H9 (cell line): Measurements from ENCODE around the gene MAPK11. TPM values are rescaled to one million over a fixed set of nuclear protein-coding genes. Genes with fewer than 3 reads are reported as not detected.

Source experiments
- DNase-seq: peaks from one replicate; pipeline ENCODE4 v3.0.0-alpha.2; 2017
- H2AFZ ChIP-seq: one replicate; pipeline ENCODE4 v1.6.1; 2013; ENCODE audit warnings: mild to moderate bottlenecking, low read length, control low read depth, moderate library complexity
- H2AK5ac ChIP-seq: 2 replicates; pipeline ENCODE4 v1.6.1; 2013; ENCODE audit warnings: low read length, control low read depth, mixed read lengths; ENCODE audit not compliant: insufficient read length
- H2BK120ac ChIP-seq: one replicate; pipeline ENCODE4 v1.6.1; 2013; ENCODE audit warnings: low read depth, mild to moderate bottlenecking, low read length, control low read depth, inconsistent platforms; ENCODE audit not compliant: poor library complexity, severe bottlenecking
- H2BK12ac ChIP-seq: 2 replicates; pipeline ENCODE4 v1.6.1; 2013; ENCODE audit warnings: low read length, control low read depth, mixed read lengths, low read depth; ENCODE audit not compliant: insufficient read length
- H2BK15ac ChIP-seq: 2 replicates; pipeline ENCODE4 v1.6.1; 2013; ENCODE audit warnings: low read depth, low read length, control low read depth
- H2BK20ac ChIP-seq: one replicate; pipeline ENCODE4 v1.6.1; 2013; ENCODE audit warnings: low read depth, mild to moderate bottlenecking, low read length, control low read depth, inconsistent platforms; ENCODE audit not compliant: poor library complexity, severe bottlenecking
- H2BK5ac ChIP-seq: 2 replicates; pipeline ENCODE4 v1.6.1; 2013; ENCODE audit warnings: low read length, control low read depth, mixed read lengths; ENCODE audit not compliant: insufficient read length
- H3K14ac ChIP-seq: 2 replicates; pipeline ENCODE4 v1.6.1; 2013; ENCODE audit warnings: low read length, control low read depth; ENCODE audit not compliant: insufficient read depth
- H3K18ac ChIP-seq: 2 replicates; pipeline ENCODE4 v1.6.1; 2013; ENCODE audit warnings: low read depth, mild to moderate bottlenecking, mixed read lengths, low read length, control low read depth; ENCODE audit not compliant: insufficient read length
- H3K23ac ChIP-seq: 2 replicates; pipeline ENCODE4 v1.6.1; 2013; ENCODE audit warnings: low read length, control low read depth, mixed read lengths, low read depth; ENCODE audit not compliant: insufficient read length
- H3K23me2 ChIP-seq: 2 replicates; pipeline ENCODE4 v1.6.1; 2013; ENCODE audit warnings: low read depth, mild to moderate bottlenecking, mixed read lengths, low read length, control low read depth; ENCODE audit not compliant: insufficient read length, poor library complexity, severe bottlenecking
- H3K27ac ChIP-seq: 2 replicates; pipeline ENCODE4 v1.5.1; 2013; ENCODE audit warnings: low read length, control low read depth, mixed read lengths, low read depth; ENCODE audit not compliant: insufficient read length
- H3K27me3 ChIP-seq: 2 replicates; pipeline ENCODE4 v1.6.1; 2013; ENCODE audit warnings: low read length, control low read depth, inconsistent platforms; ENCODE audit not compliant: insufficient read depth
- H3K4ac ChIP-seq: 2 replicates; pipeline ENCODE4 v1.6.1; 2013; ENCODE audit warnings: low read depth, mild to moderate bottlenecking, control low read depth, inconsistent platforms, low read length, moderate library complexity
- H3K4me1 ChIP-seq: 2 replicates; pipeline ENCODE4 v1.6.1; 2013; ENCODE audit warnings: low read length, control low read depth, inconsistent platforms; ENCODE audit not compliant: insufficient read depth
- H3K4me2 ChIP-seq: 2 replicates; pipeline ENCODE4 v1.6.1; 2013; ENCODE audit warnings: low read length, control low read depth, mixed read lengths; ENCODE audit not compliant: insufficient read length, insufficient read depth
- H3K56ac ChIP-seq: 2 replicates; pipeline ENCODE4 v1.6.1; 2013; ENCODE audit warnings: low read depth, mild to moderate bottlenecking, mixed read lengths, low read length, control low read depth; ENCODE audit not compliant: insufficient read length
- H3K79me1 ChIP-seq: 2 replicates; pipeline ENCODE4 v1.6.1; 2013; ENCODE audit warnings: low read depth, mild to moderate bottlenecking, moderate library complexity, low read length, control low read depth, inconsistent platforms; ENCODE audit not compliant: insufficient read depth, poor library complexity, severe bottlenecking
- H3K79me2 ChIP-seq: 2 replicates; pipeline ENCODE4 v1.6.1; 2013; ENCODE audit warnings: low read length, control low read depth, inconsistent platforms; ENCODE audit not compliant: insufficient read depth
- H3K9ac ChIP-seq: 2 replicates; pipeline ENCODE4 v1.6.1; 2013; ENCODE audit warnings: low read length, control low read depth, mixed read lengths; ENCODE audit not compliant: insufficient read length; ENCODE audit errors: extremely low read depth
- H3K9me3 ChIP-seq: one replicate; pipeline ENCODE4 v1.6.1; 2013; ENCODE audit warnings: low read depth, low read length, inconsistent platforms; ENCODE audit not compliant: control insufficient read depth
- H3T11ph ChIP-seq: one replicate; pipeline ENCODE4 v1.6.1; 2013; ENCODE audit warnings: mild to moderate bottlenecking, low read length, control low read depth, inconsistent platforms
- H4K20me1 ChIP-seq: one replicate; pipeline ENCODE4 v1.6.1; 2013; ENCODE audit not compliant: control insufficient read depth, insufficient read length, insufficient read depth
- H4K5ac ChIP-seq: 2 replicates; pipeline ENCODE4 v1.6.1; 2013; ENCODE audit warnings: low read depth, mild to moderate bottlenecking, mixed read lengths, low read length, control low read depth; ENCODE audit not compliant: insufficient read length
- H4K8ac ChIP-seq: replicated peaks from 2 replicates; pipeline ENCODE4 v1.6.1; 2013; ENCODE audit warnings: low read length, control low read depth, mixed read lengths, low read depth; ENCODE audit not compliant: insufficient read length
- H4K91ac ChIP-seq: 2 replicates; pipeline ENCODE4 v1.6.1; 2013; ENCODE audit warnings: low read depth, mild to moderate bottlenecking, moderate library complexity, mixed read lengths, low read length, control low read depth; ENCODE audit not compliant: insufficient read length
- H3K27ac Mint-ChIP-seq, 3 experiments: 2 replicates in 2 of 3; 3 replicates in 1 of 3; pipeline ENCODE4 v1.8.0; 2020 to 2021; ENCODE audit warnings: mixed read lengths in 3 of 3, mild to moderate bottlenecking in 1 of 3, moderate library complexity in 1 of 3
- H3K27me3 Mint-ChIP-seq: 2 replicates; pipeline ENCODE4 v1.8.0; 2021; ENCODE audit warnings: low read depth, mild to moderate bottlenecking, moderate library complexity, mixed read lengths
- H3K36me3 Mint-ChIP-seq, 3 experiments: 2 replicates in 2 of 3; 3 replicates in 1 of 3; pipeline ENCODE4 v1.8.0; 2020 to 2021; ENCODE audit warnings: low read depth in 3 of 3, mixed read lengths in 3 of 3; ENCODE audit not compliant: insufficient read depth in 1 of 3
- H3K4me1 Mint-ChIP-seq, 2 experiments: 2 replicates each; pipeline ENCODE4 v1.8.0; 2020; ENCODE audit warnings: mixed read lengths in 2 of 2
- H3K4me3 Mint-ChIP-seq, 2 experiments: 2 replicates in 1 of 2; 3 replicates in 1 of 2; pipeline ENCODE4 v1.8.0; 2020 to 2021; ENCODE audit warnings: mild to moderate bottlenecking in 2 of 2, mixed read lengths in 2 of 2, moderate library complexity in 1 of 2
- H3K9me3 Mint-ChIP-seq, 2 experiments: 2 replicates in 1 of 2; 3 replicates in 1 of 2; pipeline ENCODE4 v1.8.0; 2020; ENCODE audit warnings: mild to moderate bottlenecking in 2 of 2, mixed read lengths in 2 of 2, moderate library complexity in 1 of 2
- WGBS: extraction: QIAGEN DNeasy Blood & Tissue Kit; methylation state at CpG from one replicate; pipeline ENCODE4 v1.1.7; 2013; ENCODE audit warnings: missing lambda C conversion rate, low lambda C conversion rate, mixed read lengths; ENCODE audit not compliant: insufficient read length; ENCODE audit errors: extremely low coverage; 5-methylcytosine and 5-hydroxymethylcytosine counted together
- total RNA-seq: library from RNA; stranded (reverse); gene quantifications from 2 replicates; pipeline ENCODE4 v1.2.1, GENCODE V29; 2021
- TF ChIP-seq, protein P1 (sequence below): fragments of 200-600 bp; sonication (generic); conservative IDR thresholded peaks from 3 replicates; pipeline ENCODE4 v1.8.0; 2021; ENCODE audit warnings: antibody characterized with exemption, mild to moderate bottlenecking

The MAPK11 gene
- total RNA-seq, 1 experiment from 2014 or later, result 1.5 TPM

DNA sequence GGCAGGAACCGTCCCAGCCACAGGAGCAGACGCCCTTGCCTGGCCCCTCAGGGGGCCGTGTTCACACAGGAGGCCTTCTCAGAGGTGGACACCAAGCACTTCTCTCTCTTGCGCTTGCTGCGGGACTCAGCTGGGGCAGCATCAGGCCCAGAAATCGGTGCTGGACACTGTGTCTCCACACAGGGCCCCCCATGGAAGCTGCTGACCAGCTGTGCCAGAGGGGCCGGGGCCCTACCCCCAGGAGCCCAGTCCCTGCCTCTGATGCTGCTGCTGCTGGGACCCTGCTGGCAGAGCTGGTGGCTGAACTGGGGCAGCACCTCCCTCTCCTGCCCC lies 33.3 kb upstream of the MAPK11 start:
- Histone ChIP-seq H2AK5ac (no peak overlapping the region), H3K23ac (no peak overlapping the region), H4K8ac (no peak overlapping the region), H3T11ph (no peak overlapping the region), H4K91ac (no peak overlapping the region), H2BK5ac (no peak overlapping the region), H2BK120ac (no peak overlapping the region), H3K27ac (no peak overlapping the region), H3K27me3 (no peaks in the 10 kb centered on the region), H3K23me2 (peaks cover 11% of the 10 kb centered on the region), H2AFZ (no peak overlapping the region), H3K9ac (no peak overlapping the region), H4K5ac (no peak overlapping the region), H3K4me1 (no peaks in the 10 kb centered on the region), H3K79me1 (no peaks in the 10 kb centered on the region), H2BK20ac (no peak overlapping the region), H3K56ac (no peak overlapping the region), H2BK15ac (no peak overlapping the region), H4K20me1 (no peaks in the 10 kb centered on the region), H3K9me3 (no peaks in the 10 kb centered on the region), H2BK12ac (no peak overlapping the region), H3K4ac (no peak overlapping the region), H3K18ac (no peak overlapping the region), H3K14ac (no peak overlapping the region; the same call in 1 of the 2 replicates), H3K79me2 (no peaks in the 10 kb centered on the region), H3K4me2 (no peak overlapping the region)
- H3K27me3 Mint-ChIP-seq, result peaks cover 4% of the 10 kb centered on the region; the same call in 1 of the 2 replicates
- no peak overlapping the region for H3K27ac Mint-ChIP-seq
- H3K4me1 Mint-ChIP-seq, result peaks cover 14 to 31% of the 10 kb centered on the region in 2 experiments
- DNase-seq, result no peak
- TF ChIP-seq, protein P1, sequence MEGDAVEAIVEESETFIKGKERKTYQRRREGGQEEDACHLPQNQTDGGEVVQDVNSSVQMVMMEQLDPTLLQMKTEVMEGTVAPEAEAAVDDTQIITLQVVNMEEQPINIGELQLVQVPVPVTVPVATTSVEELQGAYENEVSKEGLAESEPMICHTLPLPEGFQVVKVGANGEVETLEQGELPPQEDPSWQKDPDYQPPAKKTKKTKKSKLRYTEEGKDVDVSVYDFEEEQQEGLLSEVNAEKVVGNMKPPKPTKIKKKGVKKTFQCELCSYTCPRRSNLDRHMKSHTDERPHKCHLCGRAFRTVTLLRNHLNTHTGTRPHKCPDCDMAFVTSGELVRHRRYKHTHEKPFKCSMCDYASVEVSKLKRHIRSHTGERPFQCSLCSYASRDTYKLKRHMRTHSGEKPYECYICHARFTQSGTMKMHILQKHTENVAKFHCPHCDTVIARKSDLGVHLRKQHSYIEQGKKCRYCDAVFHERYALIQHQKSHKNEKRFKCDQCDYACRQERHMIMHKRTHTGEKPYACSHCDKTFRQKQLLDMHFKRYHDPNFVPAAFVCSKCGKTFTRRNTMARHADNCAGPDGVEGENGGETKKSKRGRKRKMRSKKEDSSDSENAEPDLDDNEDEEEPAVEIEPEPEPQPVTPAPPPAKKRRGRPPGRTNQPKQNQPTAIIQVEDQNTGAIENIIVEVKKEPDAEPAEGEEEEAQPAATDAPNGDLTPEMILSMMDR, result no peak
- H3K4me3 Mint-ChIP-seq, result no peak overlapping the region
- H3K36me3 Mint-ChIP-seq, result no peaks in the 10 kb centered on the region
- H3K9me3 Mint-ChIP-seq, result no peaks in the 10 kb centered on the region
- no CpG with 5 or more reads among the region's 7 CpGs for WGBS
